NCI-H2171 (cell line): Measurements from ENCODE around the gene SPINT3.

ENCODE experiments used
- DNase-seq: peaks from one replicate; lab custom pipeline; 2025; lab: John Stamatoyannopoulos, UW

The SPINT3 gene, protein sequence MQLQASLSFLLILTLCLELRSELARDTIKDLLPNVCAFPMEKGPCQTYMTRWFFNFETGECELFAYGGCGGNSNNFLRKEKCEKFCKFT

DNA sequence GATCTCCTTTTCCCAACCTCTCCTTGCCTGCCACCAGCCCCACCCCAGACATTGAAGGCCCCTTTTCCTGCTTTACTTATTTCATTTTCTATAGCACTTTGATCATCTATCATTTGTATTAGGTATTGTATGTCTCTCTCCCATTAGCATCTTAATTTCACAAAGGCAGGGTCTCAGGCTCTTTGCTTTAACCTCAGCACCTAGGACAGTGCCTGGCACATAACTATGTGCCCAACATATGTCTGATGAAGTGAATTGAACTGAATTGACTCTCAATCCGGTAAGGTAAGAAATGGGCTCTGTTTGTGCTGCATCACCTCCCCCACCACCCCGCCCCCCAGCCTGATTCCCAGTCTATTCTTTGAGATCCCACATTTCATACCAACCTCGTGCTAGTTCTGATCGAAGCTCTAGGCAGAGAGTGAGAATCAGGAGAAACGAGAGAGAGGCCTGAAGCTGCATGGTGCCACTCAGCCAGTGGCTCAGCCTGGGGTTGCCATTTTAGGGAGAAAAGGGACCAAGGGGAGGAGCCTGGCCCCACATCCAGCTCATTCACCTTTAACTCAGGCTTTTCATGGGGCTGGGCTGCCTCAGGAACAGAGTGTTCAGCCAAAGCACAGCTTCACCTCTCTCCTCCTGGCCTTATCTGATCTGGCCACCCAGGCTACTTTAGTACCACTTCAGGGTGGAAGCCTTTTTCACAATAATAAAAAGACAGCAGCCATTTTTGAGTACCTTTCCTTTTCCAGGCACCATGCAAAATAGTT is at the start of gene SPINT3:
SPINT3 (minus strand) TSS at position 476 of the 767 bp plus-strand sequence; CDS start at position 462, 14 bp downstream.
- DNase-seq = no peak

DNA sequence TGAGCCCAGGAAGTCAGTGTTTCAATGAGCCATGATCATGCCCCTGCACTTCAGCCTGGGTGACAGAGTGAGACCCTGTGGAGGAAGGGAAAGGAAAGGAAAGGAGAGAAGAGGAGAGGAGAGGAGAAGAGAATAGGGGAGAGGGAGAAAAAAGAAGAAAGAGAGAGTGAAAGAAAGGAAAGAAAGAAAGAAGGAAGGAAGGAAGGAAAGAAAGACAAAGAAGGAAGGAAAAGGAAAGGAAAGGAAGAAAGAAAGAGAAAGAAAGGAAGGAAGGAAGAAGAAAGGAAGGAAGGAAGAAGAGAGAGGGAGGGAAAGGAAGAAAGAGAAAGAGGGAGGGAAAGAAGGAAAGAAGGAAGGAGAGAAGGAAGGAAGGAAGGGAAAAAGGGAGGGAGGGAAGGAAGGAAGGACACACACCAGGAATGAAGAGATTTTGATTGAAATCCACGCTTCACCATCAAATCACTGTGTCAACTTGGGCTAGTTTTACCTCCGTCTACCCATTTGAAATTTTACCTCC is 49.4 kb upstream of the SPINT3 start:
- no peak for DNase-seq

DNA sequence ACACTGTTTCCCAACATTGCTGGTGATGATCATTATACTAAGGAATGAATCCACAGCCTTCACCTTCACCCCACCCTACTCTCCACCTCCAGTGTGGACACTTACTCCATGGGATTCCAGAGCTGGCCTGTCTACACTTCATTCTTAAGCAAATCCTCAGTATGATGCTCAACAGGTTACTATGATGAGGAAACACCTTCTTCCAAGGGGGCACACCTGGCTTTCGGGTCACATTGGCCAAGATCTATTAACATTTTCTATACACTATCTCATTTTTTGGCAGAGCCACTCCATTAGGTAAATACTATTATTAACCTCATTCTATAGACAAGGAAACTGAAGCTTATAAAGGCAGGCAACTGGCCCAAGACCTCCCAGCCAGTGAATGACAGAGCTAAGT is 39.8 kb upstream of the SPINT3 start:
- DNase-seq = no peak

DNA sequence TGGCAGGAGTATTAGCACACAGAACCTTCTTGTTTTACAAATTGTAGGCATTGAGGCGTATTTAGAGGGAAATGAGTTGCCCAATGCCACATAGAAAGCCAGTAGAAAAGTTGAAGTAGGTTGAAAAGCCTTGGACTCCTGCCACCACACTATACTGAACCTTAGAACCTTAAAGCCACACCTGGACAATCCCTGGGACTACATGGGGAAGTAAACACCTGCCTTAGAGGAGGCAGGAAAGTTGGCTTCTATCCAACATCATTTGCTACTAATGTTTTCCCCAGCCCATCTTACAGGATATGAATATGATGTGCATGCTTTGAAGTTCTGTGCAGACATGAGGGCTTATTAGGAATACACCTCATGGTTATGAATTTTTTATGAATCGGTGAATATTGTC is 37.0 kb upstream of the SPINT3 start:
- DNase-seq = no peak

DNA sequence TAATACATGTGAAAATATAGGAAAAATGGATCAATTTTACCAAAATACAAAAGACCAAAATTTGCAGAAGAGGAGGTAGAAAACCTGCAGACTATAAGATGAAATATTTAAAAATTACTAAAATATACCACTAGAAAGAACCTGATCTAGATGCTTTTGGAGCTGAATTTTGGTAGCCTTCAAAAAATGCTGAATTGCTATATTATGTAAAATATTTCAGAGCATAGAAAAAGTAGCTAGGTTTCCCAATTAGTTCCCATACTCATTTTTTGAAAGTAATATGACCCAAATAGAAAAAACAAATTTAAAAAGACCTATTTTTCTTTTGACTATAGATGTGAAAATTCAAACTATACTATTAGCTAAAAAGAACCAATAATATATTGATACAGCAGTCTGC is 35.3 kb upstream of the SPINT3 start:
- no peak for DNase-seq

DNA sequence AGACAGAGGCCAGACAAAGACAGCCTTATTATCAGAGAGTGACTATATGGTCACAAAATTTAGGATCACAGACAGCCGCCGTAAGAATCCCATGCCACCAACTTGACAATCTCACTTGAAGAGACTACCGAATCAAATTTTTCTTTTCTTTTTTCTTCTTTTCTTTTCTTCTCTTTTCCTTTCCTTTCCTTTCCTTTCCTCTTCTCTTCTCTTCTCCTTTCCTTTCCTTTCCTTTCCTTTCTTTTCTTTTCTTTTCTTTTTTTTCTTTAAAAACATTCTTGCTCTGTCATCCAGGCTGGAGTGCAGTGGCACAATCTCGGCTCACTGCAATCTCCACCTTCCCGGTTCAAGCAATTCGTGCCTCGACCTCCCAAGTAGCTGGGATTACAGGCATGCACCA is 33.0 kb upstream of the SPINT3 start:
- DNase-seq = no peak

DNA sequence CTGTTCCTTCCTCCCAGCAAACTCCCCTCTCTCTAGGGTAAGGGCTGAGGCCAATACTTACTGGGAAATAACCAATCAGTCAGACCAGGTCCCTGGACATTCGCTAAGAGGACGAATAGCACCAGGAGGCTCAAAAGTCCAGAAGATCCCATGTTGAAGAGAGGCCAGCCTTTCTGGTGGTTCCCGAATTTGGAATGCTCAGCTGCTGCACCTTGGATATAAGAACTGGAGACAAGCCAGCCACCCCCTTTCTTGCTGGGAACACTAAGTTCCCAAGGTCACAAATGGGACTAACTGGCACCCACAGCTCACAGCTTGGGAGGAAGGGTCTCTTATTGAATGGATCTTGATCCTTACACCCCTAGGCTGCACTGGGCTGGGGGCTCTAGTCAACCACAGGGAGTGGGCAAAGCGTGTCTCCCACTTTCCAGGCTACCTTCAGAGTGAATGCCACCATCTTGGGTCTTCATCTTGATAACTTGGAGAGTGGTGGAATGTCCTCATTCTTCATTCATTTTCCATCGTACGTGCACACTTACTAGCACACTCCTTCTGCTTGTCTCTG is 31.9 kb upstream of the SPINT3 start, which contains the start of gene EPPIN:
EPPIN (minus strand) TSS at position 196 of the 565 bp plus-strand sequence; CDS start at position 152, 44 bp downstream.
- no peak for DNase-seq

DNA sequence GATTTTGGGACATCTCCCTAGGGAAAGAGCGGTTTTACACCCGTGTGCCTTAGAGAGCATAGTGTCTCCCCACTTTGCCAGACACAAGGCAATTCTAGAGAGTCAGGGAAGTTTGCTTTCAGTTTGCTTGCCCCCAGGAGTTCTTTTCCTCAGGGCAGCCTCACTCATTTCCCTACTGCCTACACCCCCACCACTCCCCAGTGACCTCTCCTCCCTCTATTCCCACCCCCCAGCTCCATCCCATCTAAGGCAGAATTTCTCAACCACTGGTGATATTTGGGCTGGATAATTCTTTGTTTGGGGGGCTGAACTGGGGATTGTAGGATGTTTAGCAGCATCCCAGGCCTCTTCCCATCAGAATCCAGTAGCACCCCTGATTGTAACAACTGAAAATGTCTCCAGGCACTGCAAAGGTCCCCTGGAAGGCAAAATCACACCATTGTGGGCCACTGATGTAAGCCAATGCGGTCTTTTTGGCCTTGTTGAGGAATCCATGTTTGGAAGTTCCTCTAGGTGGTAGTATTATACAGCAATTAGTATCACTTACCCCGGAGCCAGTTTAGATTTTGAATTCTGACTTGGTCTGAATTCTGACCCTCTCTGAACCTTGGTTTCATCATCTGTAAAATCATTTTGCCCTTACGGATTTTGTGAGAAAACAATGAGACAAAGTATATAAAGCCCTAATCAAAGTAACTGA is 30.5 kb upstream of the SPINT3 start:
- DNase-seq = no peak

DNA sequence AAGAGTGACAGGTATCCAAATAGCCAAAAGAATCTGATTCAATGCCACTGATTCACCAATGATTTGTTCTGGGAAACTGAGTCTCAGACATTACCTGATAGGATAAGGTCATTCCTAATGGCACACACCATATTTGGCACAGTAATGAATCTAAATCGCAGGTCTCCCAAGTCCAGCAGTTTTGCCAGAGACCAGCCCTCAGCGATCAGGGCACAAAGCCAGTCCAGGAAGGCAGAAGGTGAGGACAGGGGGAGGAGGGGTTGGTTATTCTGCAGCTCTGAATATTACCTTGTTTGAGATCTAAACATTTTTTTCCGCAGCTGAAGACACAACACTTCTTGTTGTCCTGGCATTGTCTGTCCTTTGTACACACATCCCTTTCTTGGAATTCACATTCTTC is 29.9 kb upstream of the SPINT3 start:
- DNase-seq = no peak

DNA sequence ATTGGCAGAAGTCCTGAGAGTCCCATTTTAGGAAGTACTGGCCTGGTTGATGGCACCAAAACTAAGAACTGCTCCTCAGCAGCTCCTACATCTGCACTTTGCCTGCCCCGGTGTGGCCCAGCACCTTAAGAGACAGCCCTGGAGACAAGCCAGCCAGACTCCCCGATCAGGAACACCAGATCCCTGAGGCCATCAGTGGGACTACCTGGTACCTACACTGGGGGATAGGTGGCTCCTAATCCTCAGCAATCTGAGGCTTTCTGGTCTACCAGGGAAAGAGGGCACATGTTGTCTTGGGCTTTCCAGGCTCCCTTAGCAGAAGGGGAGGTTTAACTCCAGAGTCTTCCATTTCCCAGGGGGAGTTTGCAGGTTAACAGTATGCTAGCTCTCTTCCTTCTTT is 24.0 kb upstream of the SPINT3 start, which contains the start of gene WFDC6:
WFDC6 (minus strand) TSS at position 101 of the 400 bp plus-strand sequence; CDS start at position 26, 75 bp downstream.
- DNase-seq = no peak

DNA sequence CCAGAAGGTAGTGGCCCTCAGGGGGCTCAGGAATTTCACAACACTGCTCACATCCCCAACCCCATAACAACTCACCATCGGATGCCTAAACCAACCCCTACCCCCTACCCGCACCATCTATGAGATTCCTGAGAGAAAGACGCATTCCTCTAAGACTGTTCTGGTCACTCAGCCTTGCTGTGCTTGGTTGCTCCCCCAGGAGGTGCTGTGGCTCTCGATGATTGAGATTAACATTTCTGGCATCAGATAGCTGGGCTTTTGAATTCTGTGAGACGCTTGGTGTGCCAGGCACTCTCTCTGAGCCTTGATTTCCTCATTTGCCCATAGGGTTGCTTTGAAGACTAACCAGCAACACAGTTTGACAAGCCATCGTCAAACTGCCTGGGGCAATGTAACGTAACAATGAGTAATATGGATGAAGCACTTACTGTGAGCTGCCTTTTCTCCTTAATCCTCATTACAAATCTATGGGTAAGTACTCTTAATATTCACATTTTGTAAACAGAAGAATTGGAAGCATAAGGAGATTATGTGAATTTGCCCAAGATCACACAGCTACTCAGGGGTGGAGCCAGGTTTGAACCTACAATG is 22.9 kb upstream of the SPINT3 start:
- DNase-seq = no peak

DNA sequence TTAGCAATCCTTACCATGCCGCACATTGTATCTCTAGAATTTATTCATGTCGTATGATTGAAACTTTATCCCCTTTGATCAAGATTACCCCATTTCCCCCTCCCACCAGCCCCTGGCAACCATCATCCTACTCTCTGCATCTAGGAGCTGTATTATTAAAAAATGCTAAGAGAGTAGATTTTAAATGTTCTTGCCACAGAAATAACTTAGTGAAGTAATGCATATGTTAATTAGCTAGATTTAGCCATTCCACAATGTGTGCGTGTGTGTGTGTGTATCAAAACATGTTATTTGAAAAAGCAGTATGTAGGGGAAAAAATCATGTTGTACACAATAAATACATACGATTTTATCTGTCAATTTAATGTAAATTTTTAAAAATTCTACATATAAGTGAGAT is 11.9 kb upstream of the SPINT3 start:
- DNase-seq = no peak

DNA sequence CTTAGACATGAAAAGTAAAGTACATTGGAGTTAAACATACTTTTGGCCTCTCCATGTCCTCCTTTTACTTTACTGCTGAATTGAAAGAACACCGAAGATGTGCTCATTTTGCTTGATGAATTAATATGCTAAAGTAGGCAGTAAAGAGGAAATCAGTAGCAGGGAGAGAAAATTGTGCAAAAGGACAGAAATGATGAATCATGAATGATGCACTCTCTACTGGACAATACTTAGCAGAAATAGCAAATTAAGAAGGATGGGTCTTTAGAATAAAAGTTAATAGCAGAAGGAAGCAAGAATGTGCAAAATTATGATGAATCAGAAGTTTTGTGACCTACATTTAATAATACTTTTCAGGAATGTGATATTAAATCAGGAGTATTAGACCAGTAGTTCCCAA is 8.4 kb upstream of the SPINT3 start:
- DNase-seq = no peak

DNA sequence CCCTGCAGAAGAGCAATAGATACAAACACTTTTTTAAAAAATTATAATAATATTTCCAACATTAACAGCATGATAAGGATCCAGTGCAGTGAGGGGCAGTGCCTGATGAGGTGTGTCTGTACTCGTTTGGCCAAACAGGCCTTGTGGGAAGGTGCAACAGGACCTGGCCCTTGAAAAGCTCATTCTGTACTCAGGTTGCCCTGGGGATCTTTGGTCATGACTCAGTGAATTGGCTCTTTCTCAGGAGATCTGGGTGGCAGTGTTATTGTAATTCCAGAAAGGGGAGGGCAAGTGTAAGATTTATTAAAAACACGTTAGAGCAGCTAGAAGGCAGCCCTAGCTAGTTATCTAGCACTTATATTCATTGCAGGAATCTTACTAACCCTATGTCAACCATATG is 2.9 kb upstream of the SPINT3 start:
- no peak for DNase-seq

DNA sequence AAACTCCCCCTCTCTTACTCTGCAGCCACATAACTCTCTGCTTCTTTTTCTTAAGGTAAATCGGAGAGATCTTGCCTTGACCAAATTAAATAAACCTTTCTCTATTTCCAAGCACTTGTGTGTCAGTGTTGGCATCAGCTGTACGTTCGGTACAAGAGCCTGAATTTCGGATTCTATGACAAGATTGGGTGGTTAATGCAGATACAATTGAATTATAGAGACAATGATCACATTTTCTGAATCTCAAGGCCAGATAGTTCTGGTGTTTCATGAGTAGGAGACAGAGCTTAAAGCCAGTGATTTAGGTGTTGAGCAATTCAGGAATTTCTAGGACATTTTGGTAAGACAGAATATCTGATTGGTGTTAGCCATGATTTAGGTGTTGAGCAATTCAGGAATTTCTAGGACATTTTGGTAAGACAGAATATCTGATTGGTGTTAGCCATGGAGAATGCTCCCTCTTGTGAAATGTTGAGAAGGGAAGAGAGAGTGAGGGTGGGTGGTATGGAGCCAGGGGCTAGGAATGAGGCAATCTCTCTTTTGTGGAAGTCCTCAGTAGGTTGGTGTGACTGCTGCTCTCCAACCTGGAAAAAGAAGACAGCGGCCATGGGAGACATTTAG is 5.1 kb downstream of the SPINT3 start:
- DNase-seq = no peak

DNA sequence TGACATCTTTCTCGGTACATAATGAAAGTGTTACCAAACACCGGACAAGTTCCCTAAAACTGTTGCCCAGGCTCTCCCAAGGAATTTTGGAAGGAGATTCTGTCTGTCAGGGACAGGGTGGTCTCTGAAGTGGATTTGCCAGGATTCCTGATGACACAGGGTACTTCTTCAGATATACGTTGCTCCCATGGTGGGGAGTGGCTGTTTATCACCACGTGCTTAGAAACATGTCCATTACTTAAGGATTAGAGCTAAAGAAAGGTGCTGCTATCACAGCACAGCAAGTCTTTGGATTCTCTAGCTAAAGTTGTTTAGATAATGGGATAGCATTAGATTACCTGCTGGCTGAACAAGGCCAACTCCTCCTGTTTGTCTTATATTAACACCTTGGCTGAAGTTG is 6.3 kb downstream of the SPINT3 start:
- no peak for DNase-seq

DNA sequence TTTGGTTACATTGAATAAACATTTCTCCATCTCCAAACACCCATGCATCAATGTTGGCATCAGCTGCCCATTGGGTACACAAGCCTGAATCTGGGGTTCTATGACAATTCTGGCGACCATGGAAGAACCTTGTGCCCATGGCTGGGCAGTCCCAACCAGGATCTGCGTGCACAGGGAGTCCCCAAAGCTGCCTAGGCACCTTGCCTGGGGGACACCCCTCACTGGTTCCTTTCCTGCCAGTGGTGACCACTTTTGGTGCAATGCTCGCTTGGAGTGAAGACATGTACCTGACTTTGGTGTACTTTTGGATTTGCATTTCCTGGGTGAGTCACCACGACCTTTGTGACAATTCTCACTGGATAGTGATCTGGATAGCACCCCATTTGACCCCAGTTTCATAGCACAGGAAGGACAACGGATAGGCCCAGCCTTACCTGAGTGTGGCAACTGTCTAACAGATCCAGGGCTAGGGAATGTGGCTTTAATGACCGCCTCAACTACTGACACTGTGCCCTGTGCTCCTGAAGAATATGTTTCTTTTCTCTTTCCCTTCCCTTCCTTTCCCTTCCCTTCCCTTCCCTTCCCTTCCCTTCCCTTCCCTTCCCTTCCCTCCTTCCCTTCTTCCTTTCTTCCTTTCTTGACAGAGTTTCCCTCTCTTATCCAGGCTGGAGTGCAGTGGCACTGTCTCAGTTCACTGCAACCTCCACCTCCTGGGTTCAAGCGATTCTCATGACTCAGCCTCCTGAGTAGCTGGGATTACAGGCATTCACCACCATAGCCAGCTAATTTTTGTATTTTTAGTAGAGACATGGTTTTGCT is 7.1 kb downstream of the SPINT3 start:
- DNase-seq = no peak

DNA sequence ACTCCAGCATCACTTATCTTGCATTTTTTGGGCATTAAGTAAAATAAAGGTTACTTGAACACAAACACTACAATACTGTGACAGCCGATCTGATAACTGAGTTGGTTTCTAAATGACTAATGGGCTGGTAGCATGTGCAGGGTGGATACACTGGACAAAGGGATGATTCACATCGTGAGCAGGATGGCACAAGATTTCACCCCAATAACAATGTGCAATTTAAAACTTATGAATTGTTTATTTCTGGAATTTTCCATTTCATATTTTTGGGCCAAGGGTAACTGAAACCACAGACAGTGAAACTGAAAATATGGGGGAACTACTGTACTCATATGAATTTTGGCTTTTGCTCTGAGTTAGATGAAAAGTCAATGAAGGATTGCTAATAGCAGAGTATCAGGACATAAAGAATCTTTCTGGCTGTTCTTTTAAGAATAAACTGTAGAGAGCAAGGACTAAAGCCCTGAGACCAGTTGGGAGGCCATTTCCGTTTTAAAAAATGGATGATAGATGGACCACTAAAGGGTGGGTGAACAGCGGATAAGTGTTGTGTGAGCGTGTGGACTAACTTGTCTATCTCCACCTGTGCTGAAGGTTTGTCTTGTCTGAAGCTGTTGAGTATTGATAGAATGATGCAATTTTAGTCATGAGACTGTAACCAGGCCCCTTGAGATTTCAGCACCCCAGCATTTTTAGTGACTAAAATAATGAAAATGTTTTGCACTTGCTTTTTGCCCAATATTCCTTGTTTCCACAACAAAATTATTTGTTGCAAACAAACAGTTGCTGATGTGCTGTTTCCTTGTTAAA is 8.2 kb downstream of the SPINT3 start:
- no peak for DNase-seq

DNA sequence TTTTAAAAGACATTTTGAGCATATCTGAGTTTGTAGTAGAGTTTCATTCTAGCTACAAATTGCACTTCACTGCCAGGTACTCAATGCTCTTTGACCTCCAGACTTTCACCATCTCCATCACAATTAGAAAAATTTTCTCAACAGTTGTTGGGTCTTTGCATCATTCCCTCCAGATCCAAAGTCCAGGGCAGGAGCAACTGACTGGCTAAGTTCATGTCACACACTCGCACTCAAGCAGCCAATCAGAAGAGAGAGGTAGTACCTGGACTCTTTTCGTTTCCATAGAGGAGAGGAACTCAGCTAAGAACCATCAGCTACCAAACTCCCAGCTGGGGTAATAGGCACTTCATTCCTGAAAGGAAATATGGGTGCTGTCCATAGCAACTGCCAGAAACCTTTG is 9.0 kb downstream of the SPINT3 start:
- DNase-seq = no peak

DNA sequence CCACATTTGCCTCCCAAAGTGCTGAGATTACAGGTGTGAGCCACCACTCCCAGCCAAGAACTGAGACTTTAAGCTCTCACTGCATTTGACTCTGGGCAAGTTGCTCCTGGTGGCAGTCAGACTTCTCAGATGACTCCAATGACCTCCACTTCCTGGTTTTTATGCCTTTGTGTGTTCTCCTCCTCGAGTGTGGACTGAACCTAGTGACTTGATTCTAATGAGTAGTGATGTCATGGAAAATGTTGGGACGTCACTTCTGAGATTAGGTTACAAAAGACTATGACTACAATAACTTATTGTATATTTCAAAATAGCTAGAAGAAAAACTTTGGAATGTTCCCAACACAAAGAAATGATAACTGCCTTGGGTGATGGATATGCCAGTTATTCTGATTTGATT is 12.0 kb downstream of the SPINT3 start:
- no peak for DNase-seq
